RWPE1 (cell line): ENCODE results near the gene PTPRK.

Experiments
- CTCF ChIA-PET: fragments of 350-600 bp; sonication (Branson Sonifier 250); formaldehyde crosslinking; extraction: SDS; loops from one replicate; lab custom pipeline; 2021; lab: Yijun Ruan, JAX
- POLR2A ChIA-PET: fragments of 400-600 bp; formaldehyde crosslinking; extraction: SDS; loops from one replicate; lab custom pipeline; 2020; ENCODE audit warnings: antibody characterized with exemption; ENCODE audit not compliant: low non-redundant PET; lab: Yijun Ruan, JAX
- DNase-seq: peaks from one replicate; pipeline ENCODE4 v3.0.0; 2012; ENCODE audit warnings: low spot score
- H3K27ac ChIP-seq: fragments of 450-650 bp; 2 replicates; pipeline ENCODE4 v1.5.1; 2017
- TF ChIP-seq, protein P1 (sequence below): fragments of 450-650 bp; conservative IDR thresholded peaks from 2 replicates; pipeline ENCODE4 v1.5.1; 2017; ENCODE audit warnings: low read depth, mild to moderate bottlenecking

Gene PTPRK

DNA sequence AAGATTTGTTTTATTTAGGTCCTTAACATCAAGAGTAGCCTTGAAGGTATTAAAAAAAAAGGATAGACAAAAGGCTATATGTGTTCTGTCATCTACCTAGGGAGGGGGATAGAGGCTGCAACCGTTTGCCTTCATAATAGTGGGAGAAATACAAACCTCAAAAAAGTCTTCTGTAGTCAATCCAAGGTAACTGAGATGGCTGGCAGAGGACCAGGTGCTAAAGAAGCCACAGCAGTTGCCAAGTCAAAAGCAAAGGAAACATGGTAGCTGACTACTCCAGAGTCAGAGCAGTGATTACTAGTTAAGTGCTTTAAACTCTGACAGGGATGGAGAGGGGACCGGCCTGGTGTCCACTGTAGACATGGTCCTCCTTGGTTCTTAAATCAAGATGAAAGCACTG lies 249.4 kb downstream of the PTPRK start:
- no peak overlapping the region for H3K27ac ChIP-seq
- POLR2A ChIA-PET, result no interaction called here
- DNase-seq, result no peak
- TF ChIP-seq, protein P1, sequence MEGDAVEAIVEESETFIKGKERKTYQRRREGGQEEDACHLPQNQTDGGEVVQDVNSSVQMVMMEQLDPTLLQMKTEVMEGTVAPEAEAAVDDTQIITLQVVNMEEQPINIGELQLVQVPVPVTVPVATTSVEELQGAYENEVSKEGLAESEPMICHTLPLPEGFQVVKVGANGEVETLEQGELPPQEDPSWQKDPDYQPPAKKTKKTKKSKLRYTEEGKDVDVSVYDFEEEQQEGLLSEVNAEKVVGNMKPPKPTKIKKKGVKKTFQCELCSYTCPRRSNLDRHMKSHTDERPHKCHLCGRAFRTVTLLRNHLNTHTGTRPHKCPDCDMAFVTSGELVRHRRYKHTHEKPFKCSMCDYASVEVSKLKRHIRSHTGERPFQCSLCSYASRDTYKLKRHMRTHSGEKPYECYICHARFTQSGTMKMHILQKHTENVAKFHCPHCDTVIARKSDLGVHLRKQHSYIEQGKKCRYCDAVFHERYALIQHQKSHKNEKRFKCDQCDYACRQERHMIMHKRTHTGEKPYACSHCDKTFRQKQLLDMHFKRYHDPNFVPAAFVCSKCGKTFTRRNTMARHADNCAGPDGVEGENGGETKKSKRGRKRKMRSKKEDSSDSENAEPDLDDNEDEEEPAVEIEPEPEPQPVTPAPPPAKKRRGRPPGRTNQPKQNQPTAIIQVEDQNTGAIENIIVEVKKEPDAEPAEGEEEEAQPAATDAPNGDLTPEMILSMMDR, result no peak
- CTCF ChIA-PET, result interaction anchor here (0.6 kb wide), 1 partner anchor 287 kb away, joined by 4 read pairs; no protein-coding TSS in a partner anchor

DNA sequence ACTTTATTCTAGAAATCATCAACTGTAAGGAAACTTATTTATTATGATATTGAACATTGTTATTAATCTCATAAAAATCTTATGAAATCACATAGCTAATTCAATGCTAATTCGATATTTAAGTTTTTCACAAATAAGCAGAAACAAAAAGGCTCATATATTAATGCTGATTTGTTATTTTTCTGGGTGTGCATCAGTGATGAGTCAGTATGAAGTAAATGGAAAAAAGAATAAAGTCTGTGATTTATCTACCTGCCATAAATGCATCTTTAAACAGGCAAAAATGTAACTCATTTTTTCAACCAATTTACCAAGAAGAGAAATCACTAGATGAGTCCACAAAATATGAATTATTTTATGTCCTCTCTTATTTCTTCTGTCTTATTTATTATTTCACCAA lies 253.5 kb downstream of the PTPRK start:
- no peak for DNase-seq
- TF ChIP-seq, protein P1, result no peak
- no peak overlapping the region for H3K27ac ChIP-seq
- POLR2A ChIA-PET, result no interaction called here
- CTCF ChIA-PET, result no interaction called here

DNA sequence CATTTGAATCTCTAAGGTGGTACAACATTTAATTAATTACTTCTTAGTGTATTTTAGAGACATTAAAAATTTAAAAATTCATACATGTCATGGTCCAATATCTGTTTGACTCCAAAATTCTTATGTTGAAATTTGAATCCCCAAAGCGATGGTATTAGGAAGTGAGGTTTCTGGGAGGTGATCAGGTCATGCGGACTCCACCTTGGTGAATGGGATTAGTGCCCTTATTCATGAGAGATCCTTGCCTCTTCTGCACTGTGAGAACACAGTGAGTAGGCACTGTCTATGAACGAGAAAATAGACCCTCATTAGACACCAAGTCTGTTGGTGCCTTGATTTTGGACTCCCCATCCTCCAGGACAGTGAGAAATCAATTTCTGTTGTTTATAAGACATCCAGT lies 254.7 kb downstream of the PTPRK start:
- no peak overlapping the region for H3K27ac ChIP-seq
- DNase-seq, result no peak
- POLR2A ChIA-PET, result no interaction called here
- TF ChIP-seq, protein P1, result no peak
- CTCF ChIA-PET, result no interaction called here

DNA sequence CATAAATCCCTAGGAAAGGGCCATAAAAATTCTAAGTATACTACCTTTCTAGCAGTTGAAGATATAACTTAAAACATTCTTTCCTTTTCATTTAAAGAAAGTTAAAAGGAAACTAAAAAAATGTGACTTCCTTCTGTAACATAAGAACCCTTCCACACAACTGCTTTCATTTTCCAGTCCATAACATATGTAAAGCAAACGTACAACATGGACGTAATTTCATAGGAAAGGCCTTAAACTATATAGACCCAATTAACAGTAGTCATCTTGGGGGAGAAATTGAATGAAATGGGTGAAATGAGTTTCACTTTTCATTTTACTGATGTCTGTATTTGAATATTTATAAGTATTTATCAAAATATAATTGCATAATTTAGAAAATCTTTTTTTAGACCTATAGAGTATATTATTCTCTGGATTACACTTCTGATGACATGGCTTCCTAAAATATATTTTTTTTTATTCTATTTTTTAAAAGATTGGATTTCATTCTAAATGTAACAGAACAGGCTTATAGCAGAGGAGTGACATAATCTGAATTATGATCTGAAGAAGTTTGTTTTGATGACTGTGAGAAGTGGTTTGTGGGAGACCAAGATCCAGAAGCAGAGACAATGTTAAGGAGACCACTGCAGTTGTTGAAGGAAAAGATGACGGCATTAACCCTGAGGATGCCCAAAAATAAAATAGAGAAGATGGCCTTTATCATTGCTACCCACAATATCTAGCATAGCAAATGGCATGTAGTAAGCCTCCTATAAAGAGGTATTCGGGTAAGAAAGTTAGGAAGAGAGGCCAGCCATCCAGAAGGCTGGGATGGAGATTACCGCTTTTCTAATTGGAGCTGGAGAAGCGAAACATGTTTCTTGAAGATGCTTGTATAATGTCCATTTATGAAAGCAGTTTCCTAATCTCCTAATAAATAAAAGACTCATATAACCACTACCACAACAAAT lies 260.4 kb downstream of the PTPRK start:
- CTCF ChIA-PET, result no interaction called here
- DNase-seq, result no peak
- TF ChIP-seq, protein P1, result no peak
- H3K27ac ChIP-seq, result no peak overlapping the region
- POLR2A ChIA-PET, result no interaction called here

DNA sequence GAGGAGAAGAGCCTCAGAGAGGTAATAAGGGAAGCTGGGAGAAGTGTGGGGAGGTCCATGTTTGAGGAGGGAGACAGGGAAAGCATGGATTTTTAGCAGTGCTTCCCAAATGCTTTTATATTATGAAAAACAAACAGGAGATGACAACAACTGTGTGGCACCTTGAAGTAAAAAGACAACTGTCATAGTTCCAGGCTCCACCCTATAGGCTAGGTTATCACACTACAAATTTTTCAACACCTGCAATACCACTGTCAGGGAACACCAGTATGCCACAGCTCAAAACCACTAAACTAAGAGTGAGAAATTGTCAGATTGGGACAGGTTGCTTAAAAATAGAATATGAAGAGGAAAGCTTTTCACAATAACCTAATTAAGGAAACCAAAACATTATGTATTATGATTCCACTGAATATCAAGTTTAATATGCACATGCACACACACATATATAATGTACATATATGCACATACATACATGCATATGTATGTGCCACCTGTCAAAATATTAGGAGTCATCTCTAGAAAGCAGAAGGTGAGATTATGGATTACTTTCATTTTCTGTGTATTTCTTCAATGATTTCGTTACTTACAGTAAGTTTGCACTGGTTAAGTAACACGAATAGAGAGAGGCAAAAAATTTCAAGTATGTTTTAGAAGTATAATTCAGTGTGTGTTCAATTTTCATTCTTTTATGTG lies 261.2 kb downstream of the PTPRK start:
- no peak for DNase-seq
- no peak overlapping the region for H3K27ac ChIP-seq
- POLR2A ChIA-PET, result no interaction called here
- TF ChIP-seq, protein P1, result no peak
- CTCF ChIA-PET, result no interaction called here

DNA sequence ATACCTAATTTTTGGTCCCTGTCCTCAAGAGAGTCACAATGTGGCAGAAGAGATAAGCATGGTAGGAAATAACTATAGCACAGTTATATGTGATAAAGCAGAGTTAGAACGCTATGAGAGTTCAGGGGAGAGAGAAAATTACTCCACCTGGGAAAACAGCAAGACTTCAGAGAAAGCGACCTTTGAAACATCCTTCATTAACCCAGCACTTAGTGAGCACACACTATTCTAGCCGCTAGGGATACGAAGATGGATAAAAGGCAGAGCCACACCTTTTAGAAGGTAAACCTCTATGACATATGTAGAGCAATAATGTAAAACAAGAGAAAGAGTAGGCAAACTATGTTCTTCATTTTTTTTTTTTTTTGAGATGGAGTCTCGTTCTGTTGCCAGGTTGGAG lies 264.3 kb downstream of the PTPRK start:
- TF ChIP-seq, protein P1, result no peak
- ChIA-PET POLR2A (no interaction called here), CTCF (no interaction called here)
- DNase-seq, result no peak
- H3K27ac ChIP-seq, result no peak overlapping the region
